Omental fat pad (tissue), 4 donors: ENCODE measurements around the gene OGDH. TPM values are rescaled to one million over a fixed set of nuclear protein-coding genes. Genes with fewer than 3 reads are reported as not detected.

ENCODE experiments used
- ATAC-seq: fragments of 150-250 bp; one replicate; pipeline ENCODE4 v1.9.1; 2016; ENCODE audit warnings: mild to moderate bottlenecking, moderate library complexity; ENCODE audit not compliant: low FRiP score
- DNase-seq: peaks from one replicate; pipeline ENCODE4 v3.0.0-alpha.2; 2019; ENCODE audit warnings: low spot score
- CTCF ChIP-seq, 3 donors: fragments of 450-650 bp; IDR thresholded peaks; one replicate each; pipeline ENCODE4 v1.5.1; 2016 to 2017; ENCODE audit warnings: antibody characterized with exemption in 3 of 3, mild to moderate bottlenecking in 3 of 3, moderate library complexity in 2 of 3
- total RNA-seq, 4 donors: library from RNA; depleted of rRNA; stranded (reverse); fragments of >200 nt; gene quantifications; one replicate each; pipeline ENCODE4 v1.1.0, GENCODE V29; 2016

Gene OGDH
- total RNA-seq, 4 donors from 2014 or later = 75.4 to 91.0 (median 82.0) TPM

- ATAC-seq (no peak), DNase-seq (no peak)
- no peak for TF ChIP-seq CTCF (IDR thresholded peaks at IDR 0.05)
Measured at GRCh38 chr7:44738876-44739665, 132.6 kb downstream of the OGDH start.

- ATAC-seq (no peak), DNase-seq (no peak)
- no peak for TF ChIP-seq CTCF (IDR thresholded peaks at IDR 0.05)
Measured at GRCh38 chr7:44740055-44740454, 133.6 kb downstream of the OGDH start.

- no peak for ATAC-seq
- no peak for DNase-seq
Measured at GRCh38 chr7:44743750-44744149, 137.3 kb downstream of the OGDH start.

GRCh38 chr7:44748045-44748947, 141.9 kb downstream of the OGDH start, which contains the start of gene ZMIZ2:
Gene ZMIZ2 (plus strand): TSS chr7:44748847. CDS start chr7:44756250, 7,403 bp downstream.
- TF ChIP-seq CTCF (IDR thresholded peaks at IDR 0.05) = no peak
- DNase-seq = peak; percentile 84
- ATAC-seq = peak; percentile 98

More at GRCh38 chr7:44743750-44744149, 137.3 kb downstream of the OGDH start:
- no peak for TF ChIP-seq CTCF (IDR thresholded peaks at IDR 0.05)

GRCh38 chr7:44748948-44749731, 142.7 kb downstream of the OGDH start:
- no peak for TF ChIP-seq CTCF (IDR thresholded peaks at IDR 0.05)
- ATAC-seq (peak; percentile 15), DNase-seq (no peak)

GRCh38 chr7:44749992-44750391, 143.6 kb downstream of the OGDH start:
- DNase-seq = no peak
- no peak for TF ChIP-seq CTCF (IDR thresholded peaks at IDR 0.05)
- ATAC-seq = no peak
